ENCODE measurements around the gene HCN1. TPM values are rescaled to one million over a fixed set of nuclear protein-coding genes. Genes with fewer than 3 reads are reported as not detected.

HCN1 gene
- total and polyA plus RNA-seq, 2 of the 13 experiments (the other 11 are each of a cell fraction or from before 2014, with no cell fraction given), result not detected

DNA sequence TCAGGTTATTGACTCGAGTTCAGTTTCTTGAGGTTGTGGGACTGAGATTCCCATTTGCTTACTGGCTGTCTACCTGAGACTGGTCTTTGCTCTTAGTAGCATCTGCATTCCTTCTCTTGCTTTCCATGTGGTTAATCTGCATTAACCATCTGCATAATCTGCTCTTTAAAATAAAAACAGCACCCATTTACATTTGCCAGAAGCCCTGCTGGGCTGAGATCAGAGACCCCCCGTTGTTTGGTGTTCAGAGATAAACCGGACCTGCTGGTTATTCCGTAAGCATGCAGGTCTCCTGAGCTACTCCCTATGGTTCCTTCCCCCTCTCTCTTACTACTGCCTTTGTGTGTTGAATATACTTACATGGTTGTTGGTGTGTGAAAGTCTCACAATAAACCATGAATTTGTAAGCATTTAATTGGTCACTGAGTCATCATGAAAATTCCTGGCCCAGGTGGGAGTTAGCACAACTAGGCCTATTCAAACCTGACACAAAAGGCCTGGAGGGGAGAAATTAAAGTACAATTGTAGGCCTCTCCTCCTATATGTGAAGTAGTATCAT lies 490.7 kb downstream of the HCN1 start:
- Histone ChIP-seq H3K27me3 (ENCODE audit: control insufficient read depth in 1 of 2, insufficient read depth in 2 of 2, low read length in 2 of 2) (no peaks in the 10 kb centered on the region), H3K27ac (ENCODE audit: extremely low read length, insufficient read depth, low read length) (no peak overlapping the region), H3K4me1 (ENCODE audit: insufficient read depth, low read length) (no peaks in the 10 kb centered on the region), H4K20me1 (ENCODE audit: insufficient read depth, low read length) (no peaks in the 10 kb centered on the region), H3K4me2 (ENCODE audit: low read depth, low read length) (no peak overlapping the region), H2AFZ (ENCODE audit: low read length) (no peak overlapping the region), H3K9me3 (ENCODE audit: low read length) (peaks cover 60% of the 10 kb centered on the region), H3K9ac (ENCODE audit: insufficient read depth, low read depth, low read length) (no peak overlapping the region), H3K79me2 (ENCODE audit: insufficient read depth, low read length) (no peaks in the 10 kb centered on the region), H3K36me3 (replicated peaks in 1 of 2; ENCODE audit: control insufficient read depth in 1 of 2, insufficient read depth in 2 of 2, low read length in 2 of 2) (no peaks in the 10 kb centered on the region), H3K4me3 (replicated peaks in 1 of 3; ENCODE audit: insufficient read depth in 1 of 3, low read depth in 2 of 3, low read length in 3 of 3) (no peak overlapping the region)
- CTCF ChIA-PET (ENCODE audit: low intra/inter-chr PET ratio, low total read pairs), result no interaction called here
- DNase-seq (ENCODE audit: low spot score), result no peak
- in situ Hi-C loops (cut with HindIII; ENCODE audit: extremely low pct_ligation_motif_present, low pct_unique_long_range_greater_than_20kb) (no loop called here), intact Hi-C loops (cut with micrococcal nuclease; ENCODE audit: unreplicated experiment) (no loop called here)
- TF ChIP-seq, protein P1, sequence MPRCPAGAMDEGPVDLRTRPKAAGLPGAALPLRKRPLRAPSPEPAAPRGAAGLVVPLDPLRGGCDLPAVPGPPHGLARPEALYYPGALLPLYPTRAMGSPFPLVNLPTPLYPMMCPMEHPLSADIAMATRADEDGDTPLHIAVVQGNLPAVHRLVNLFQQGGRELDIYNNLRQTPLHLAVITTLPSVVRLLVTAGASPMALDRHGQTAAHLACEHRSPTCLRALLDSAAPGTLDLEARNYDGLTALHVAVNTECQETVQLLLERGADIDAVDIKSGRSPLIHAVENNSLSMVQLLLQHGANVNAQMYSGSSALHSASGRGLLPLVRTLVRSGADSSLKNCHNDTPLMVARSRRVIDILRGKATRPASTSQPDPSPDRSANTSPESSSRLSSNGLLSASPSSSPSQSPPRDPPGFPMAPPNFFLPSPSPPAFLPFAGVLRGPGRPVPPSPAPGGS (CRISPR knock-in tag; IDR thresholded peaks at IDR 0.05), result no peak
- TF ChIP-seq ZNF329 (CRISPR knock-in tag; IDR thresholded peaks at IDR 0.05; ENCODE audit: low read depth) (no peak), GLI4 (CRISPR knock-in tag; IDR thresholded peaks at IDR 0.05; ENCODE audit: borderline replicate concordance) (no peak), JUND (CRISPR knock-in tag; IDR thresholded peaks at IDR 0.05) (no peak), ATF7 (IDR thresholded peaks at IDR 0.05) (no peak), ATF7 (CRISPR knock-in tag; IDR thresholded peaks at IDR 0.05) (no peak)
- TF ChIP-seq, protein P2, sequence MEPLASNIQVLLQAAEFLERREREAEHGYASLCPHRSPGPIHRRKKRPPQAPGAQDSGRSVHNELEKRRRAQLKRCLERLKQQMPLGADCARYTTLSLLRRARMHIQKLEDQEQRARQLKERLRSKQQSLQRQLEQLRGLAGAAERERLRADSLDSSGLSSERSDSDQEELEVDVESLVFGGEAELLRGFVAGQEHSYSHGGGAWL (CRISPR knock-in tag; IDR thresholded peaks at IDR 0.05), result no peak
- WGBS (ENCODE audit: low lambda C conversion rate), result 10% methylated on average over 4 of the region's 4 CpGs
- ATAC-seq, result no peak
- no peak for FAIRE-seq
- POLR2A ChIA-PET, result no interaction called here
- BruUV-seq (replicated peaks), result no TSS peak

All from HepG2 (cell line).